Ramos (cell line): ENCODE data around the gene MACROD2.

Experiments
- in situ Hi-C: fragments of 300-500 bp; cut with MboI; formaldehyde crosslinking; loops from one replicate; pipeline ENCODE4 v1.14.3; 2022; ENCODE audit warnings: low sequenced_read_pairs; ENCODE audit not compliant: unreplicated experiment

Gene MACROD2

DNA sequence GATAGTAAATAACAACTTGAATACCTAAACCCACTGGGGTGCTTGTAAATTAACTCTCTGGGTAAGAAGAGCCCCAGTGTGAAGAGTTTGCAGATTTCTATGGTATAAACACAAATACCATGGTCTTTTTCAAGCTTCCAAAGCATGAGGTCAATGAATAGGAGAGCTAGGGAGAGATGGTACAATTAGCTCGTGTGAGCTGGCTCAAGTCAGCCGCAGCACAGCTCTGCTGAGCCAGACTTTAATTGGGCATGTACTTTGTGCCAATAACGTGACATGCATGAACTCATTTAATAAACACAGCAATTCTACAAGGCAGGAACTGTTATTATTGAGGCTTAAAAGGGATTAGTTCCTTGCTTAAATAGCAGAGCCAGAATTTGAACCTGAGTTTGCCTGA lies 1893.7 kb downstream of the MACROD2 start:
- in situ Hi-C loops = no loop called here

DNA sequence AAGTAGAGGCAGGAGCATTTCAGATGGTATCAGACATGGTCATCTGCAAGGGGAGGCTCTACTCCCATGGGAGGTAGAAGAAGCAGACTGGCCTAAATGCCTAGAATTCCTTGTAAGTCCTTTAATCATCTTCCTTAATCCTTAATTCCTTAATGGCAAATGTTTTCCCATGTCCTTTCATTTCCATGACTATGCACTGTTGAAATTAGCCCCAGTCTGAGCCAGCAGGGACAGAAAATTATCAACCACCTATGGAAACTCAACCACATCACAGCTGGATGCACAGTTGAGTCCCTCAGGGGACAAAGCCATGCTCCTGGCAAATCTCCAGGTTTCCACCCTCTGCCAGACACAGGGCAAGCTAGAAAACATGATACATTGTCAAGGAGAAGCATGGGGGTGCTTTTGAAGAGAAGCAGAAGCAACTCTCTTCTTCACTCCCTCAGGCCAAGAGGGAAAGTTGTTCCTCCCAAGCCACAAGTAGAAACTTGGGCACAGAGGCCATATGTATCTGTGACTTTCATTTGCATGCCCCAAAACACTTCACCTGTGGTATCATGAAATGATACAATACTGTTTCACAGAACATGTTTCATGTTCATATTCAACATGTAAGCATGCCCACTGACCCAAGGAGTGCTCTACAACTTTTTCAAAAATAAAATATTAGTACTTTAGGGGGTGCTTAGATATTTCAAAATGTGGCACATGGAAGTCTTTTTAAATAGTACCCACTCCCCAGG lies 1894.4 kb downstream of the MACROD2 start:
- in situ Hi-C loops = no loop called here

- in situ Hi-C loops = no loop called here
Observed at GRCh38 chr20:15890407-15890982, 1895.2 kb downstream of the MACROD2 start.

DNA sequence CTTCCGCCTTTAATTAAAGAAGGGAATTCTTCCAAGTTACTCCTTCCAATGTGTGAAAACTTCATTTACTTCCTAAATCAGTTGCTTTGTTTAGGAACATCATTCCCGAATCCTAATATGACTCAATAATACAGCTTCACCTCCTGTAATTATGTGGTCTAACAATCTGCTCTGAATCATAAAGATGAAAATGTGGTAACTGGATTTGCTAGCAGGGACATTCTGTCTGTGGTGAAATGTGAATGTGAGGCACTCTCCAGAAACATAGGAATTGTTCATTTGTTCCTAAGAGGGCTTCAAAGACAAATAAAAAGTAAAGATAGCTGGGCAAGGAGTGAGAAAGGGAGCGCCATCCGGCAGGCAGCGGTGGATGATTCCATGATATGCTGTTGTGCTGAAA lies 1899.8 kb downstream of the MACROD2 start:
- in situ Hi-C loops = no loop called here

DNA sequence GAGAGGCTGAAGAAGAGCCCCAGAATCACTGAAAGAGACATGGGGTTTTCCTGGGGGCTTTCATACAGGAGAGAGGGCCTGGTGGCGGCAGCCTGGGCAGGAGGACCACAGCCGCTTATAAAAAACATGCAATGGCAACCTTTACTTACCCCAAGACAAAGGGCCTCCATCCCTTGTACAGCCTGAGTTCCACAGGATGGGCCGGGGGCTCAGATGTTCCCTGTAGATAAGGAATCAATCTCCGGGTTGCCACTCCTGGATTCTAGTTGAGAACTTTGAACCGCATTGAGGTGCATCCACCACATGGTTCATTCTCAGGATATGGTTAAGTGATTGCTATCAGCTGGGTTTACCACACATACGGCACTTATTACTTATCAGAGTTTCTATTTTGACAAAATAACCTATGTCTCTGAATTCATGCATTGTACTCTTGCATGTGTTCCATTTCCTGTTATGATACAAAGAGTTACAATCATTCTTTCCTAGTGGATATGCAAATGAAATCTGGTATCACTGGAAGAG lies 1900.3 kb downstream of the MACROD2 start:
- in situ Hi-C loops = no loop called here

- in situ Hi-C loops = no loop called here
Observed at GRCh38 chr20:15899967-15900366, 1904.7 kb downstream of the MACROD2 start.

DNA sequence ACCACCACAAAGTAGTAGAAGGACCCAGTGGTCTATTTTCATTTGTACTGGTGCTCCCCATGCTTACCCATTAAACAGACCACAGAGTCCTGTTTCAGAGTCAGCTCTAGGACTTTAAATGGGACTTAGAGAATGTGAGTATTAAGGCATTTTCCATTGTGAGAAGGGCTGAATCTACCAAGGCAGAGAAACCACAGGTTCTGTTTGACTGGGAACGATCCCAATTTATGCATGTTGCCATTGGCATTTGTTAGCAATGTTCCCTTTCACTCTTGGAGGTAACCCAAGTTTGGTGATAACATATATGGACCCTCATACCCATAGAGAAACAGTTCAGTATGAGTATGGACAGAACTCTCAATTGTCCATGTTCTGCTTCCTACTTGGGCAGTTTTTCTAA lies 1905.1 kb downstream of the MACROD2 start:
- in situ Hi-C loops = no loop called here

DNA sequence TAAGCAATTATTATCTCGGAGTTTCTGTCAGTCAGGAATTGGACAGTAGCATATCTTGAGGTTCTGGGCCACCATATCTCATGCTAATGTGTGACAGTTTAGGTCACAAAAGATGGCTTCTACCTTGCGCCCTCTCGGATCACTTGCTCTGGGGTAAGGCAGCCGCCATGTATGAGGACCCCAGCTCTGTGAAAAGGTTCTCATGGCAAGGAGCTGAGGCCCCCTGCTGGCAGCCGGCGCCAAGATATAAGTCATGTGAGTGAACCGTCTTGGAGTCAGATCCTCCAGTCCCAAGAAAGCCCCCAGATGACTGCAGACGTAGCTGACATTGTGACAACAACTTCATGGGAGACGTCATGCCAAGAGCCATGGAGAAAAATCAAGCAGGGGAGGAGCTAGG lies 1907.2 kb downstream of the MACROD2 start:
- in situ Hi-C loops = no loop called here

GRCh38 chr20:15905661-15906060 lies 1910.3 kb downstream of the MACROD2 start:
- in situ Hi-C loops = no loop called here

DNA sequence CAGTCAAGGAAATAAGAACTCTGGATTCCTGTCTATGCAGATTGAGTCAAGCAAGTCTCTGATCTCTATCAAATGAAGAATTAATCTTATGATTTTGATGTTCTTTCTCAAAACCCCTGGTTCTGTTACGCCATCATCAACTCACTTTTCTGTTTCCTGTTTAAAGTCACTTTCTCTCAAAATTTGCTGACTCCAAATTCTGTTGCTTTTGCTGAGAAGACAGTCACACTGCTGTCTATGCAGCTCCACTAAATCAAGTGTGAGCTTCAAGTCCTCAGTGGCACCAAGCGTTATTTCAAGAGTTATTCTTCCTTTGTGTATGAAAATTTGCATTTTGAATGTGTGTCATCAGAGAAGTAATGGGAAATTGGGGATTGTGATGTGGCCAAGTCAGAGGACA lies 1914.7 kb downstream of the MACROD2 start:
- in situ Hi-C loops = no loop called here

DNA sequence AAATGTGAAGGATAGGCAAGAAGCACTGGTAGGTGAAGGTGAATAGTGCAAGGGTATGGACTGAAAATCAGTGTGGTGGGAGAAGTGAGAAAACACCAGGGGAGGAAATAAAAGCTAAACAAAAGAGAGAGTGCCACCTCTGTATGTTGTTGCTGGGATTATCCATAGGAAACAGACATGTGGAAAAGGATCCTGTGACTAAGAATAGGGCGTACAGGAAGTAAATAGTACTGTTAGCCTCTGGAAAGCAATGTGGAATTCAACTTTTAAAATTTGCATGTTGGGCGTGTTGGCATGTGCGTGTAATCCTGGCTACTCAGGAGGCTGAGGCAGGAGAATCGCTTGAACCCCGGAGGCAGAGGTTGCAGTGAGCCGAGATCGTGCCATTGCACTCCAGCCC lies 1916.3 kb downstream of the MACROD2 start:
- in situ Hi-C loops = no loop called here

DNA sequence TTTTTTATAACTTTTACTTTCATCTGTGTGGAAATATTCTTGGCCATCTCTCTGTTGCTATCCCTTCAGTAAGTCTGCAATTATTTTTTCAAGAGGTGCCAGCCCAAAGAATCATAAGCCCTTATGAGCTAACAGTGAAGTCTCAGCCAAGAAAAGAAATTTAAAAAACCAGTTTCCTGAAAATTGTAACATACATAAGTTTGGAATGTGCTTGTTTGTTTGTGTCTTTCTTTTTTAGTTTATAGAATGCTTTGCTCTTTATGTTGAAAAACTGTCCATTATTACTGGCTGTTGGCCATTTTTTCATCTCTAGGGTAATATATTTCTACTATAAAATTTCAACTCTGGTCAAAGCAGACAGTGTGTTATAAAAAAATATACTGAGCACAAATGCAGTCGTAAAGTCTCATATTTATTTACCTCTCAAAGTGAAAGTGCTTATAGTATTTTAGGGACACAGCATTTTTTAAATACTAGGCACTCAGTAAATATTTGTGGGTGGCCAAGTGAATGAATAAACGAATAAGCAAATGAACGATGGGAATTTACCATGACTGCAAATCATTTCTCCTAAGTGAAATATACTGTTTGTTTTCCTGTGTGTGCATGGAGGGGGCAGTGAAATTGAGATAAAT lies 1918.2 kb downstream of the MACROD2 start:
- in situ Hi-C loops = no loop called here

DNA sequence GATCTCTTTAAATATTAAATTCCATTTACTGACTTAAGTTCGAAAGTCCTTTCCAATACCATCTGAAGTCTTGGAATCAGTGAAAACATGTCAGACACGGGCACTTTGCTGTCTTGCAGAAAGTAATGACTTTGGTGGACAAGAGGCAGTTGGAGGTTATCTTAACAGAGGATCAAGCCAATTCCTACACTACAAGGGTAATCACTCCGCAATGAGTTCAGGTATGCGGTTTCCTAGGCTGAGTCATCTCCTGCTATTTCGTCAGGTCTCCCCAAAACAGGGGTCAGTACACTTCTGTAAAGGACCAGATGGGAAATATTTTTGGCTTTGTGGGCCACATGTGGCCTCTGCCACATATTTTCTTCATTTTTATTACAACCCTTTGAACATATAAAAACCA lies 1921.3 kb downstream of the MACROD2 start:
- in situ Hi-C loops = no loop called here

DNA sequence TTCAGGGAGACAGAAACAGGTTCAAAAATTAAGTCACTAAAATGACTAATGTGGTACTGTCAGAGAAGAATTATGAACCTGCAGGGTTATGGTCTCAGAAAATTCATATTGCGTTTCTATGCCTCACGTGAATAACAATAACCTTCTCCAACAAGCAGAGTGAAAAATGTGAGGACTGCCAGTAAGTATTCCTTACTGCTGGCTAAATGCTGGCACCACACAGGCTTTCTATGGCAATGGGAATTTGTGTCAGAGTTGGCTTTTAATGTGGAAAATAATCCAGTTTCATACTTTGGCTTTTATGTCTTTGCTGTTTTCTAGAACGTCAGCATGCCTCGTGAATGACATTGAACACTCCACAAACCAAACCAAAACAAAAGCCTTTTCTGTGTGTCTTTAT lies 1922.0 kb downstream of the MACROD2 start:
- in situ Hi-C loops = no loop called here

- in situ Hi-C loops = no loop called here
Observed at GRCh38 chr20:15918631-15919030, 1923.3 kb downstream of the MACROD2 start.

DNA sequence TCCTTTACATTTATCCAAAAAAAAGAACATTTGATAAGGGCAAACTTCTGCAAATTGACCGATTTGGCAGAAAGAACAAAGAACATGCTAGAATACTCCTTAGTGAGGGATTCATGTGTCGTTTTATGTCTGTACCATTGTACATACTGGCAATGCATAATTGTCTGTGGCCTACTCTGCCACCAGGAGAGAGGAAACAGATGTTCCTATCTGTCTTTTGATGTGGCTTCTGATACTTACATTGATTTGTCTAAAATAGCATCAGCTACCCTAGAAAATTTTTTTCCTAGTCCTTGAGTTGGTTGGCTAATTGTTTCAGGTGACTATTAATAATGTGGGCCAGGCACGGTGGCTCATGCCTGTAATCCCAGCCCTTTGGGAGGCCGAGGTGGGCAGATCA lies 1923.8 kb downstream of the MACROD2 start:
- in situ Hi-C loops = no loop called here

DNA sequence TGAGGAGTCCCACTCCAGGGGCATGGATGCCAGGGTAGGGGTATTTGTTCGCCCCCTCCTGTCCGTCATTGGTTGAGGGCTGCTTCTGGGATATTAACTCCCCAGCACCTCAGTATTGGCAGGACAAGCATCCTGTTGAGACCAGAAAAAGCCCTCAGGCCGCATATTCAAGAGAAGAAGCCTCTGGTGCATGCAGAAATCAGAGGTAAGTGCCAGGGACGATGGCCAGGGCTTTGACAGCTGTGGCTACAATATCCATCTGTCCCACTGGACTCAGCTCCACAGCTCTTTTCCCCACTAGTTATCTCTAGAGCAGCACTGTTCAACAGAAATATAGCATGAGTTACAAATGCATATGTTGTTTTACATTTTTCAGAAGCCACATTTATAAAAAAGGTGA lies 1926.6 kb downstream of the MACROD2 start:
- in situ Hi-C loops = no loop called here

- in situ Hi-C loops = no loop called here
Observed at GRCh38 chr20:15922556-15922955, 1927.2 kb downstream of the MACROD2 start.

DNA sequence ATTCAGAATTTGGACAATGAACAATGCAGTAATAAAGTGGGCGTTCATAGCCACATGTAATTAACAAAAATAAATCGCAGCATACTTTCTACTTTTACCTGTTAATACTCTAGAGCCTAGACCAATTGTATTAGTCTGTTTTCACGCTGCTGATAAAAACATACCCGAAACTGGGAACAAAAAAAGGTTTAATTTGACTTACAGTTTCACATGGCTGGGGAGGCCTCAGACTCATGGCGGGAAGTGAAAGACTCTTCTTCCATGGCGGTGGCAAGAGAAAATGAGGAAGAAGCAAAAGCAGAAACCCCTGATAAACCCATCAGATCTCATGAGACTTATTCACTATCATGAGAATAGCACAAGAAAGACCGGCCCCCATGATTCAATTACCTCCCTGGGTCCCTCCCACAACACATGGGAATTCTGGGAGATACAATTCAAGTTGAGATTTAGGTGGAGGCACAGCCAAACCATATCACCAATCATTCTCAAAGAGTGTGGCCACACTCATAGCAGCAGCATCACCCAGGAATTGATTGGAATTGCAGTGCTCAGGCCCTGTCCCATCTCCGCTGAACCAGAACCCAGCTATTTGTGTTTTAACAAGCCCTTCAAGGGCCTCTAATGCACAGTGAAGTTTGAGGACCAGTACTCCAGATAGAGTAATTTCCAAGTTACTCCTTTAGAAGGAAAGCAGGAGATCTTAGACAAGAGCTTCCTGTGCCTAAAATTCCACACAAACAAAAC lies 1927.9 kb downstream of the MACROD2 start:
- in situ Hi-C loops = no loop called here

- in situ Hi-C loops = no loop called here
Observed at GRCh38 chr20:15924556-15924955, 1929.2 kb downstream of the MACROD2 start.

DNA sequence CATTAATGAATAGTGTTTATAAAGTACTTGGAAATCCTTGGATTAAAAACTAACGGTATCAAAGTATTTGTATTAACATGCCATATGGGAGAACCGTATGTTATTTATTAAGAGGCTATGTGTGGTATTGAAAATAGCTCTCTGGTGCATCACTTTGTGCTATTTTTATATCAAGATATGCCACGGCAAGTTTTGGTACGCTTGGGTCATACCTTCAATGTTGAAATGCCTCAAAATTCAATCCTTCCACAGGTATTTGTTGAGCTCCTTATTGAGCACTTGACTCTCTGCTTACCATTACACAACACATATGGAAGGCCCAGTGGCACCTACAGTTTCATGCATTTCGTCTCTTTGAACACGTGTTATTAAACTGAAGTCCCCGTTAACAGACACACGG lies 1930.1 kb downstream of the MACROD2 start:
- in situ Hi-C loops = no loop called here
